H1 (cell line): ENCODE measurements around the gene LRRC28. TPM values are rescaled to one million over a fixed set of nuclear protein-coding genes. Genes with fewer than 3 reads are reported as not detected.

Source experiments
- CTCF ChIA-PET: fragments of 300-600 bp; sonication (Branson Sonifier 250); formaldehyde crosslinking; loops from one replicate; lab custom pipeline; 2021; ENCODE audit not compliant: partially characterized antibody; lab: Charles Lee
- POLR2A ChIA-PET: fragments of 300-600 bp; sonication (Branson Sonifier 250); formaldehyde crosslinking; loops from one replicate; lab custom pipeline; 2021; ENCODE audit warnings: inconsistent platforms; ENCODE audit not compliant: partially characterized antibody; lab: Charles Lee
- DNase-seq, 2 experiments: peaks; one replicate each; pipeline versions ENCODE4 v3.0.0 to v3.0.0-alpha.2; 2010 to 2022; ENCODE audit warnings: low spot score in 2 of 2, low read depth in 1 of 2, mixed read lengths in 1 of 2
- FAIRE-seq: peaks from 2 replicates; lab custom pipeline; 2011; peaks lifted over from hg19 to GRCh38; lab: Jason Lieb, UNC
- H2AFZ ChIP-seq: 2 replicates; pipeline ENCODE4 v1.8.1; 2012; ENCODE audit warnings: low read length, inconsistent platforms
- H2AK5ac ChIP-seq: 2 replicates; pipeline ENCODE4 v1.6.1; 2013; ENCODE audit warnings: low read depth, low read length
- H2BK120ac ChIP-seq: replicated peaks from 2 replicates; pipeline ENCODE3; 2013; ENCODE audit warnings: low read depth, low read length, inconsistent platforms
- H2BK12ac ChIP-seq: 2 replicates; pipeline ENCODE4 v1.6.1; 2013; ENCODE audit warnings: low read depth, low read length
- H2BK15ac ChIP-seq: 2 replicates; pipeline ENCODE4 v1.6.1; 2013; ENCODE audit warnings: low read length
- H2BK20ac ChIP-seq: 2 replicates; pipeline ENCODE4 v1.6.1; 2013; ENCODE audit warnings: low read length
- H2BK5ac ChIP-seq: 2 replicates; pipeline ENCODE4 v1.6.1; 2013; ENCODE audit warnings: low read depth, low read length
- H3K14ac ChIP-seq: 2 replicates; pipeline ENCODE4 v1.6.1; 2013; ENCODE audit warnings: inconsistent platforms; ENCODE audit not compliant: insufficient read length
- H3K18ac ChIP-seq: 2 replicates; pipeline ENCODE4 v1.6.1; 2013; ENCODE audit warnings: low read length; ENCODE audit errors: extremely low read depth
- H3K23ac ChIP-seq: 2 replicates; pipeline ENCODE4 v1.6.1; 2013; ENCODE audit warnings: inconsistent platforms; ENCODE audit not compliant: insufficient read length
- H3K23me2 ChIP-seq: 2 replicates; pipeline ENCODE4 v1.6.1; 2013; ENCODE audit warnings: low read depth, low read length
- H3K27ac ChIP-seq: 2 replicates; pipeline ENCODE4 v1.6.1; 2011; ENCODE audit warnings: low read depth, low read length, inconsistent platforms
- H3K27me3 ChIP-seq, 4 experiments: replicated peaks in 1 of 4; 1 replicate in 1 of 4; 2 replicates in 3 of 4; pipeline versions ENCODE4 v1.6.1 to v1.8.1; 2011 to 2013; ENCODE audit warnings: low read length in 3 of 4, mild to moderate bottlenecking in 3 of 4, inconsistent platforms in 2 of 4, mixed read lengths in 2 of 4, moderate library complexity in 1 of 4; ENCODE audit not compliant: control insufficient read depth in 3 of 4, insufficient read depth in 3 of 4; ENCODE audit errors: extremely low read depth in 1 of 4
- H3K36me3 ChIP-seq, 4 experiments: 2 replicates each; pipeline versions ENCODE4 v1.6.1 to v1.8.1; 2011 to 2013; ENCODE audit warnings: mild to moderate bottlenecking in 4 of 4, low read length in 3 of 4, moderate library complexity in 2 of 4, control low read depth in 1 of 4, inconsistent platforms in 1 of 4; ENCODE audit not compliant: insufficient read depth in 4 of 4, control insufficient read depth in 2 of 4
- H3K4ac ChIP-seq: replicated peaks from 2 replicates; pipeline ENCODE3; 2013; ENCODE audit warnings: low read length, low read depth, mixed read lengths, inconsistent platforms; ENCODE audit not compliant: insufficient read length
- H3K4me1 ChIP-seq, 4 experiments: replicated peaks in 1 of 4; 1 replicate in 1 of 4; 2 replicates in 3 of 4; pipeline versions ENCODE4 v1.6.1 to v1.8.1; 2011 to 2013; ENCODE audit warnings: low read length in 3 of 4, inconsistent platforms in 2 of 4, mixed read lengths in 1 of 4; ENCODE audit not compliant: insufficient read depth in 4 of 4, control insufficient read depth in 3 of 4
- H3K4me2 ChIP-seq, 2 experiments: 2 replicates each; pipeline versions ENCODE4 v1.6.1 to v1.8.1; 2011 to 2013; ENCODE audit warnings: low read depth in 2 of 2, low read length in 2 of 2, control low read depth in 1 of 2, inconsistent platforms in 1 of 2, mild to moderate bottlenecking in 1 of 2; ENCODE audit not compliant: insufficient read depth in 1 of 2
- H3K4me3 ChIP-seq, 4 experiments: fragments of 200-600, 300-600 bp in 1 of 4; sonication (generic), shearing (Covaris generic), sonication (Bioruptor Twin) in 1 of 4; 2 replicates each; pipeline versions ENCODE4 v1.5.1 to v1.8.1; 2011 to 2016; ENCODE audit warnings: low read length in 4 of 4, low read depth in 3 of 4, control low read depth in 2 of 4, inconsistent platforms in 2 of 4, mild to moderate bottlenecking in 2 of 4, mixed read lengths in 1 of 4, moderate library complexity in 1 of 4; ENCODE audit not compliant: insufficient read depth in 2 of 4; ENCODE audit errors: extremely low read depth in 1 of 4
- H3K56ac ChIP-seq: replicated peaks from 2 replicates; pipeline ENCODE3; 2013; ENCODE audit warnings: low read depth, mild to moderate bottlenecking, mixed read lengths, low read length, inconsistent platforms; ENCODE audit not compliant: insufficient read length
- H3K79me1 ChIP-seq: 2 replicates; pipeline ENCODE4 v1.6.1; 2013; ENCODE audit warnings: low read depth, low read length, control low read depth
- H3K79me2 ChIP-seq, 2 experiments: 2 replicates each; pipeline versions ENCODE4 v1.6.1 to v1.8.1; 2012 to 2013; ENCODE audit warnings: low read length in 2 of 2, mild to moderate bottlenecking in 2 of 2, inconsistent platforms in 1 of 2; ENCODE audit not compliant: insufficient read depth in 2 of 2, control insufficient read depth in 1 of 2
- H3K9ac ChIP-seq, 4 experiments: replicated peaks in 1 of 4; 1 replicate in 1 of 4; 2 replicates in 3 of 4; pipeline versions ENCODE4 v1.6.1 to v1.8.1; 2011 to 2013; ENCODE audit warnings: low read depth in 3 of 4, low read length in 3 of 4, control low read depth in 2 of 4, mild to moderate bottlenecking in 2 of 4, moderate library complexity in 2 of 4, inconsistent platforms in 1 of 4; ENCODE audit errors: extremely low read depth in 1 of 4
- H3K9me3 ChIP-seq, 2 experiments: 2 replicates each; pipeline versions ENCODE4 v1.6.1 to v1.8.1; 2012 to 2013; ENCODE audit warnings: mild to moderate bottlenecking in 2 of 2, moderate library complexity in 2 of 2, control low read depth in 1 of 2, inconsistent platforms in 1 of 2, low read depth in 1 of 2, low read length in 1 of 2, mixed read lengths in 1 of 2; ENCODE audit not compliant: insufficient read depth in 2 of 2
- H4K20me1 ChIP-seq, 2 experiments: replicated peaks in 1 of 2; 2 replicates each; pipeline versions ENCODE3 to v1.8.1; 2011 to 2013; ENCODE audit warnings: inconsistent platforms in 2 of 2, low read length in 2 of 2, mild to moderate bottlenecking in 1 of 2; ENCODE audit not compliant: insufficient read depth in 2 of 2, control insufficient read depth in 1 of 2
- H4K5ac ChIP-seq: 2 replicates; pipeline ENCODE4 v1.6.1; 2013; ENCODE audit warnings: low read length, low read depth, mixed read lengths, inconsistent platforms; ENCODE audit not compliant: insufficient read length
- H4K8ac ChIP-seq: 2 replicates; pipeline ENCODE4 v1.8.0; 2013; ENCODE audit warnings: mild to moderate bottlenecking, moderate library complexity, low read length, inconsistent platforms; ENCODE audit not compliant: insufficient read depth; ENCODE audit errors: extremely low read depth
- H4K91ac ChIP-seq: replicated peaks from 2 replicates; pipeline ENCODE3; 2013; ENCODE audit warnings: low read length, mixed read lengths, inconsistent platforms; ENCODE audit not compliant: insufficient read length
- CBX8 ChIP-seq: fragments of 300-800, 300-1000 bp; sonication (generic); IDR thresholded peaks from 2 replicates; pipeline ENCODE4 v1.7.1; 2016; ENCODE audit warnings: low read depth, low read length, borderline replicate concordance
- CEBPB ChIP-seq: IDR thresholded peaks from 2 replicates; pipeline ENCODE4 v1.6.1; 2012; ENCODE audit warnings: low read depth, low read length
- CHD1 ChIP-seq: IDR thresholded peaks from 2 replicates; pipeline ENCODE4 v1.6.1; 2012; ENCODE audit warnings: low read depth, low read length, improper control_type of control experiment
- CHD2 ChIP-seq: IDR thresholded peaks from 2 replicates; pipeline ENCODE4 v1.6.1; 2012; ENCODE audit warnings: low read length, improper control_type of control experiment
- CTBP2 ChIP-seq: IDR thresholded peaks from 2 replicates; pipeline ENCODE4 v1.7.0; 2011; ENCODE audit warnings: borderline replicate concordance, mild to moderate bottlenecking, moderate library complexity, mixed read lengths, low read length; ENCODE audit not compliant: insufficient read depth, insufficient read length
- JUN ChIP-seq: IDR thresholded peaks from 2 replicates; pipeline ENCODE4 v1.6.1; 2011; ENCODE audit warnings: low read depth, mild to moderate bottlenecking, improper control_type of control experiment, low read length
- MAFK ChIP-seq: IDR thresholded peaks from 2 replicates; pipeline ENCODE4 v1.6.1; 2012; ENCODE audit warnings: low read depth, mild to moderate bottlenecking, improper control_type of control experiment, low read length
- MAX ChIP-seq: IDR thresholded peaks from 2 replicates; pipeline ENCODE4 v1.6.1; 2012; ENCODE audit warnings: inconsistent platforms
- NANOG ChIP-seq: IDR thresholded peaks from 2 replicates; pipeline ENCODE4 v1.6.1; 2011; ENCODE audit warnings: low read length, low read depth, mild to moderate bottlenecking, inconsistent platforms; ENCODE audit not compliant: insufficient read depth, poor library complexity, severe bottlenecking
- SUZ12 ChIP-seq: fragments of 200-600 bp; sonication (generic); IDR thresholded peaks from 2 replicates; pipeline ENCODE4 v1.6.1; 2012; ENCODE audit warnings: mild to moderate bottlenecking, inconsistent platforms, low read length, moderate library complexity, mixed read lengths
- TEAD4 ChIP-seq: IDR thresholded peaks from 2 replicates; pipeline ENCODE4 v1.6.1; 2012; ENCODE audit warnings: low read depth, low read length, inconsistent platforms, mixed read lengths
- ZNF274 ChIP-seq: IDR thresholded peaks from 2 replicates; pipeline ENCODE4 v1.7.0; 2012; ENCODE audit warnings: low read length, borderline replicate concordance; ENCODE audit errors: extremely low read depth
- WGBS, 2 experiments: shearing (Covaris generic) in 1 of 2; methylation state at CpG; one replicate each; pipeline versions ENCODE4 v1.1.6 to v1.1.7; 2013 to 2015; ENCODE audit warnings: low lambda C conversion rate in 2 of 2, mixed read lengths in 2 of 2, inconsistent platforms in 1 of 2, low coverage in 1 of 2, missing lambda C conversion rate in 1 of 2; ENCODE audit not compliant: insufficient replicate concordance in 2 of 2, insufficient coverage in 1 of 2, insufficient read length in 1 of 2; ENCODE audit errors: extremely low coverage in 1 of 2, missing lambda C conversion rate in 1 of 2; 5-methylcytosine and 5-hydroxymethylcytosine counted together
- polyA plus RNA-seq, 7 experiments: library from polyadenylated mRNA; depleted of rRNA in 3 of 7; stranded (reverse) in 5 of 7; unstranded in 2 of 7; fragments of >200 nt in 5 of 7; fragments of 200-250 nt in 2 of 7; gene quantifications; 1 replicate in 5 of 7; 2 replicates in 1 of 7; 4 replicates in 1 of 7; pipeline versions ENCODE4 v1.2.1 to v1.2.3, GENCODE V29; 2011 to 2013; ENCODE audit warnings: missing spikeins in 2 of 7, mixed read lengths in 2 of 7
- total RNA-seq: library from RNA; stranded (reverse); fragmentation: NEBNext Ultra II Directional; extraction: Animal tissue kit (Norgen Biotek cat#: 25700); gene quantifications from 2 replicates; pipeline ENCODE4 v1.2.1, GENCODE V29; 2021

Gene LRRC28
- total and polyA plus RNA-seq, 2 of the 8 experiments (the other 6 are each of a cell fraction or from before 2014, with no cell fraction given) = 20.2 to 23.3 TPM

DNA sequence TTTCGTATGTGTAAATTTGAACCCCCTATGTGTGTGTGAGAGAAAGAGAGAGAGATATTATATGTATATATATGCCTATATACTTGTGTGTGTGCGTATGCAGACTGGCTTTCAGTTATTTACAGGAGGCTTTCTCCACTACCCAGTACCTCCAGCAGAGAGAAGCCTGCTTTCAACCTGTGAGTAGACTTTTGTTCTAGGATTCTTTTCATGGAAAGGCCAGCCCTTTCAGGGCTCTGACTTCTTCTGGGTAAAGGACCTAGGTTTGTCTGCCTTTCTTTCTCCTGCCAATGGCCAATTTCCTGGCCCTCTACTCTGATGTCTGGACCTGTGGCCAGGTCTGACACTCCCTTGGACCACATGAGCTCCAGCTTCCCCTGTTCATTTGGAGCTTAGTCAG lies 23.8 kb downstream of the LRRC28 start:
- ChIA-PET POLR2A (interaction anchor here (0.9 to 1.2 kb wide), 2 partner anchors 7 to 10 kb away, joined by 3 to 4 read pairs; no protein-coding TSS in a partner anchor), CTCF (interaction anchor here (0.9 to 6.0 kb wide), 11 partner anchors 21 to 517 kb away, joined by 3 to 52 read pairs (median 4); partner anchors contain the start of gene LYSMD4)
- peaks cover 0 to 6% (median 3%) of the 10 kb centered on the region in 4 experiments; a peak in 2 of 7 replicates for H3K4me1 ChIP-seq
- H4K91ac ChIP-seq = no peak overlapping the region
- no peak overlapping the region for H3K14ac ChIP-seq
- H2AK5ac ChIP-seq = no peak overlapping the region
- no peaks in the 10 kb centered on the region for H3K36me3 ChIP-seq
- H3K4ac ChIP-seq = no peak overlapping the region
- H2BK20ac ChIP-seq = no peak overlapping the region
- no peak for DNase-seq
- no peak overlapping the region for H2BK15ac ChIP-seq
- H4K20me1 ChIP-seq = no peaks in the 10 kb centered on the region
- H3K4me3 ChIP-seq = no peak overlapping the region
- no peak overlapping the region for H2AFZ ChIP-seq
- no peak overlapping the region for H2BK12ac ChIP-seq
- H3K27me3 ChIP-seq = no peaks in the 10 kb centered on the region
- no peaks in the 10 kb centered on the region for H3K79me1 ChIP-seq
- H4K5ac ChIP-seq = no peak overlapping the region
- H4K8ac ChIP-seq = no peak overlapping the region
- H2BK5ac ChIP-seq = no peak overlapping the region
- no peaks in the 10 kb centered on the region for H3K9me3 ChIP-seq
- H3K18ac ChIP-seq = no peak overlapping the region
- 80% methylated on average over 2 of the region's 2 CpGs; no CpG with 5 or more reads in 1 of the 2 experiments for WGBS, 2 experiments
- no peak overlapping the region for H3K23ac ChIP-seq
- no peak overlapping the region for H3K56ac ChIP-seq
- H3K23me2 ChIP-seq = no peaks in the 10 kb centered on the region
- H3K79me2 ChIP-seq = no peaks in the 10 kb centered on the region
- no peak for FAIRE-seq
- H3K9ac ChIP-seq = no peak overlapping the region
- no peak overlapping the region for H3K27ac ChIP-seq
- H2BK120ac ChIP-seq = no peak overlapping the region
- H3K4me2 ChIP-seq = no peak overlapping the region
- TF ChIP-seq SUZ12 (no peak), JUN (no peak), CEBPB (no peak), CBX8 (no peak), TEAD4 (no peak), NANOG (no peak), CTBP2 (no peak), CHD2 (no peak), MAX (no peak), ZNF274 (no peak), CHD1 (no peak), MAFK (no peak)
